ENCODE data around the gene C2CD4C.
"Not testable (repeated sequence)": the region's sequence is repeated elsewhere in the genome, so short reads cannot be mapped to it uniquely, and the experiment has no call there.

The C2CD4C gene

GRCh38 chr19:438416-438958, 29.5 kb upstream of the C2CD4C start:
- no peak for DNase-seq (ENCODE audit: low read depth)

GRCh38 chr19:437041-437440, 28.1 kb upstream of the C2CD4C start:
- no peak for DNase-seq (ENCODE audit: low read depth)

GRCh38 chr19:436413-436950, 27.5 kb upstream of the C2CD4C start:
- no peak for DNase-seq (ENCODE audit: low read depth)

- DNase-seq (ENCODE audit: low read depth), result no peak
These were observed 26.9 kb upstream of the C2CD4C start for GRCh38 chr19:435707-436412.

GRCh38 chr19:435056-435706, 26.2 kb upstream of the C2CD4C start:
- no peak for DNase-seq (ENCODE audit: low read depth)

GRCh38 chr19:434152-434960, 25.4 kb upstream of the C2CD4C start:
- DNase-seq (ENCODE audit: low read depth), result no peak

- DNase-seq (ENCODE audit: low read depth), result no peak
These were observed 21.8 kb upstream of the C2CD4C start for GRCh38 chr19:430701-431100.

GRCh38 chr19:428149-428548, 19.2 kb upstream of the C2CD4C start:
- DNase-seq (ENCODE audit: low read depth), result no peak

- not testable (repeated sequence) for DNase-seq (ENCODE audit: low read depth)
These were observed 18.7 kb upstream of the C2CD4C start for GRCh38 chr19:427675-428074.

GRCh38 chr19:426725-427445, 17.9 kb upstream of the C2CD4C start:
- no peak for DNase-seq (ENCODE audit: low read depth)

- no peak for DNase-seq (ENCODE audit: low read depth)
These were observed 16.1 kb upstream of the C2CD4C start for GRCh38 chr19:425056-425455.

- no peak for DNase-seq (ENCODE audit: low read depth)
These were observed 15.6 kb upstream of the C2CD4C start for GRCh38 chr19:424546-424945.

GRCh38 chr19:423691-424466, 14.9 kb upstream of the C2CD4C start:
- no peak for DNase-seq (ENCODE audit: low read depth)

- not testable (repeated sequence) for DNase-seq (ENCODE audit: low read depth)
These were observed 13.9 kb upstream of the C2CD4C start for GRCh38 chr19:422917-423226.

- DNase-seq (ENCODE audit: low read depth), result no peak
These were observed 13.4 kb upstream of the C2CD4C start for GRCh38 chr19:422213-422916.

GRCh38 chr19:419721-420515, 11.0 kb upstream of the C2CD4C start:
- no peak for DNase-seq (ENCODE audit: low read depth)

- no peak for DNase-seq (ENCODE audit: low read depth)
These were observed 10.1 kb upstream of the C2CD4C start for GRCh38 chr19:418761-419671.

- no peak for DNase-seq (ENCODE audit: low read depth)
These were observed 7.5 kb upstream of the C2CD4C start for GRCh38 chr19:416416-416815.

- no peak for DNase-seq (ENCODE audit: low read depth)
These were observed 6.3 kb upstream of the C2CD4C start for GRCh38 chr19:415292-415691.
